22Rv1 (cell line): ENCODE measurements around the gene FGD1.

Source experiments
- H3K27ac ChIP-seq: fragments of 450-650 bp; 2 replicates; pipeline ENCODE4 v1.5.1; 2017
- ZFX ChIP-seq: fragments of 450-650 bp; IDR thresholded peaks from 2 replicates; pipeline ENCODE4 v1.6.1; 2017; ENCODE audit warnings: antibody characterized with exemption, borderline replicate concordance
- TF ChIP-seq, protein P1 (sequence below): fragments of 450-650 bp; IDR thresholded peaks from 2 replicates; pipeline ENCODE4 v1.5.1; 2017; ENCODE audit warnings: mild to moderate bottlenecking

Gene FGD1

DNA sequence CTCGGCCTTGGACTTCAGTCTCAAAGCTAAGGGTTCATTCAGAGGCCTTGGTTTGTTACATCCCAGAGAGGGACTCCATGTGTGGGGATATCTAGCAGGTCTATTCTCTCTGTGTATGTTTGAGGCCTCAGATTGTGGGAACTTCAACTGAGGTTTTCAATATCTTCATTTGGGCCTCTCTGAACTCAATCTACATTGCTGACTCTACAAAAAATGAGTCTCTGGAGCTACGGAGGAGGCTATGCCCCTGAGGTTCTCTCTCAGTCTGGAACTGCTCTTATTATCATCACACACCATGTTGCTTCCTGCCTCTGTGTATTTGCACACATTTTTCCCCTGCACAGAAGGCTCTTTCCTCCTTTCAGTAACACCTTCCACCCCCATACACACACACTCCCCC, 60.9 kb downstream of the FGD1 start:
- no peak for TF ChIP-seq ZFX
- TF ChIP-seq, protein P1, sequence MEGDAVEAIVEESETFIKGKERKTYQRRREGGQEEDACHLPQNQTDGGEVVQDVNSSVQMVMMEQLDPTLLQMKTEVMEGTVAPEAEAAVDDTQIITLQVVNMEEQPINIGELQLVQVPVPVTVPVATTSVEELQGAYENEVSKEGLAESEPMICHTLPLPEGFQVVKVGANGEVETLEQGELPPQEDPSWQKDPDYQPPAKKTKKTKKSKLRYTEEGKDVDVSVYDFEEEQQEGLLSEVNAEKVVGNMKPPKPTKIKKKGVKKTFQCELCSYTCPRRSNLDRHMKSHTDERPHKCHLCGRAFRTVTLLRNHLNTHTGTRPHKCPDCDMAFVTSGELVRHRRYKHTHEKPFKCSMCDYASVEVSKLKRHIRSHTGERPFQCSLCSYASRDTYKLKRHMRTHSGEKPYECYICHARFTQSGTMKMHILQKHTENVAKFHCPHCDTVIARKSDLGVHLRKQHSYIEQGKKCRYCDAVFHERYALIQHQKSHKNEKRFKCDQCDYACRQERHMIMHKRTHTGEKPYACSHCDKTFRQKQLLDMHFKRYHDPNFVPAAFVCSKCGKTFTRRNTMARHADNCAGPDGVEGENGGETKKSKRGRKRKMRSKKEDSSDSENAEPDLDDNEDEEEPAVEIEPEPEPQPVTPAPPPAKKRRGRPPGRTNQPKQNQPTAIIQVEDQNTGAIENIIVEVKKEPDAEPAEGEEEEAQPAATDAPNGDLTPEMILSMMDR: no peak

DNA sequence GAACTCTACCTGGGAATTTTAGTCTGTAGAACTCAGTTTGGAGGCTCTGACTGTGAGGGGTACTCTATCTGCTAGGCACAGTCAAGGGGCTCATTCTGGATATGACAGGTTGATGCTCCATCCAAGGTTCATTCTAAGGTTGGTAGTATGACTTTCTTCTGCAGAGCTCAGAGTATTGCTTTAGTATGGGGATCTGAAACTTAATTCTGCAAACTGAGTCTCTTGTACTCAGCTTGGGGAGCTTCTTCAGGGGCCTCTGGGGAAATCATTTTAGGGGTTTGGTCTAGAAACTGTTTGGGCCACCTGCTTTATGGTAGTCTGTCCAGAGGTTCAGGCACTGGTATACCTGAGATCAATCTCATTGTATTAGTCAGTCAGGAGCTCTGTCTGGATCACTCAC, 65.5 kb downstream of the FGD1 start:
- H3K27ac ChIP-seq: no peak overlapping the region
- no peak for TF ChIP-seq ZFX
- TF ChIP-seq, protein P1: no peak

More for the DNA sequence above, 60.9 kb downstream of the FGD1 start:
- H3K27ac ChIP-seq: no peak overlapping the region

DNA sequence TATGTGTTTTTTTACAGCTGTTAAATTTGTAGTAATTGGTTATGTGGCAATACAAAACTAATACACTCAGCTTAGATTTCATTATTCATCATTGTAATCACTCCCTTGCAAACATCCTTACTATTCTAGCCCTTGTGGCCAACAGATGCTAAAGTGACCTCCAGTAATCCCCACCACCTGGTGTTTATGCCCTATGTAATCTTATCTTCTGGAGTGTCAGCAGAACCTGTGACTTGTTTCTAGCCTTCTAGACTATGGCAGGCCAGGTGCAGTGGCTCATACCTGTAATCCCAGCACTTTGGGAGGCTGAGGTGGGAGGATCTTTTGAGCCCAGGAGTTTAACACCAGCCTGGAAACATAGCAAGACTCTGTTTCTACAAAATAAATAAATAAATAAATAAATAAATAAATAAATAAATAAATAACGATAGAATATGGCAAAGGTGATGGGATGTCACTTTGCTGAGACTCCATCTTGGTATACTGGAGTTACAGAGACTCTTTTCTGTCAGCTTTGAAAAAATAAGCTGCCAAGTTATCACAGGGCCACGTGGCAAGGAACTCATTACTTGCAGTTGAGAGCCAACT, 68.1 kb downstream of the FGD1 start:
- TF ChIP-seq, protein P1: no peak

DNA sequence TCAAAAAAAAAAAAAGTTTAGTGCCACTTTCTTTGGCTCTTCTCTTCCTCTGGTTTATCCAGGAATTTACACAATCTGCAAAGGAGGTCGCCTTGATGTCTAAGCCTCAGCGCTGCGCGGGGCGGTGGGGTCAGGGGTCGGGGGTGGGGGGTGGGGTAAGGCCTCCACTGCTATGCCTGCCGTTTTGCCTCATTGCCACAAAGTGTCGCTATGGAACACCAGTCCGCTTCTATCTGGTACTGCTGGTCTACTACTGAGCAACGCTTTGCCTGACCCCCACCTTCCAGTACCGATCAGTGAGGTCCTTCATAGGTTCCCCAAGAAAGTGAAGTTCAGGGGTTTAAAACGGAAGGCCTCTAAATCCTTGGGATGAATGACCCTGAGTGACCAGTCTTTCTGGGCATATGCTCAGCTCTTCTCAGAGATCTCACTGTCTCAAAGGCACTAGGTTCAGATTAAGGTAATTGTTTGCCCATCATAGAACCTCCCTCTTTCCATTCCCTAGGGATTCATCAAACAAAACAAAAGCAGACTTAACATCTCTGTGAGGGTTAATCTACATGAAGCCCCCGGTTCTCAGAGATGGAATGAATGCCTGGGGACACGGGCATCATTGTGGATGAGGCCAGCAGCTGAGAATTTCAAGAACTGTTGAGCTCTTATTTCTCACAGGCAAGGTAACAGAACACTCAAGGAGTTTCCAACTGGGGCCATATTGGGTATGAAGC, 72.7 kb downstream of the FGD1 start:
- TF ChIP-seq ZFX: no peak
- TF ChIP-seq, protein P1: no peak

More for the DNA sequence above, 68.1 kb downstream of the FGD1 start:
- H3K27ac ChIP-seq: no peak overlapping the region

DNA sequence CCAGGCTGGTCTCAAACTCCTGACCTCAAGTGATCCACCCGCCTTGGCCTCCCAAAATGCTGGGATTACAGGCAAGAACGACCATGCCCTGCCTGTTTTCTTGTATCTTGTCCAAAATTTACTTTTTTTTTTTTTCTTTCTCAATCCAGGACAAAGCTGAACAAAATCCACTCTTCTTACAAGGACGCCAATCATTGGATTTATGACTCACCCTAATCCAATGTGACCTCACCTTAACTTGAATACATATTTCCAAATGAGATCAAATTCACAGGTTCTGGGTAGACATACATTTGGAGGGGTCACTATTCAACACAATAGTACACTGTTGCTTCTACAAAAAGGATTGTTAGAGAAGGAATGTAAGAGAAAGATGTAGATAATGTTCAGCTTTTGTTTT, 73.9 kb downstream of the FGD1 start:
- no peak overlapping the region for H3K27ac ChIP-seq
- no peak for TF ChIP-seq ZFX
- TF ChIP-seq, protein P1: no peak

More for the DNA sequence above, 72.7 kb downstream of the FGD1 start:
- H3K27ac ChIP-seq: no peak overlapping the region

DNA sequence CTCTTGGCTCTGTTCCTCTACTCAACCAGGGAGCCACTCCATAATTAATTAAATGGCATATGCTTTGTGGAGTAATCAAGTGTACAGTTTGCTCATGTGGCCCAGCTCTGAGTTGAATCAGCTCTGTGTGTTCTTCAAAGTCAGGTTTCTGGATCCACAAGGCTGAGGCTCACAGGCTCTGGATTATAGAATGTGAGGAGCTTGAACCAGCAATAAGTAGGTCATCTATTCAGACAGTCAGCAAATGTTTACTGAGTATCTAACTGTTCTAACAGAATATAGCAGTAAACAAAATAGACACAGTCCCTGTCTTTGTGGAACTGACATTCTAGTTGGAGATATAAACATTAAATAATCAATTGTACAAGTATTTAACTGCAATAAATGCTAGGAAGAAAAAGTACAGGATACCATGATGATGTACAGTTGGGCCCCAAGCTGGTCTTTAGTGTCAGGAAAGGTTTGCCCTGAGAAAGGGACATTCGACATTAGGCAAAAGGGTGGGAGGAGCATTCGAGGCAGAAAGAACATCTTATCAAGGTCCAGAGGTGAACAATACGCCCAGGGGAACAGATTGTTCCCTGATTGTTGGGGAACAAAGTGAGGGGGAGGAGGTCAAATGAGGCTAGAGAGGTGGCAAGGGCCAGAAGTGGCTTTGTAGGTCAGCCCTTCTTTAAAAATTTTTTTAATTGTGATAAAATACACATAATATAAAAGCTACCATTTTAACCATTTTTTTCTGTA, 76.3 kb downstream of the FGD1 start:
- no peak overlapping the region for H3K27ac ChIP-seq
- TF ChIP-seq, protein P1: no peak
- no peak for TF ChIP-seq ZFX

DNA sequence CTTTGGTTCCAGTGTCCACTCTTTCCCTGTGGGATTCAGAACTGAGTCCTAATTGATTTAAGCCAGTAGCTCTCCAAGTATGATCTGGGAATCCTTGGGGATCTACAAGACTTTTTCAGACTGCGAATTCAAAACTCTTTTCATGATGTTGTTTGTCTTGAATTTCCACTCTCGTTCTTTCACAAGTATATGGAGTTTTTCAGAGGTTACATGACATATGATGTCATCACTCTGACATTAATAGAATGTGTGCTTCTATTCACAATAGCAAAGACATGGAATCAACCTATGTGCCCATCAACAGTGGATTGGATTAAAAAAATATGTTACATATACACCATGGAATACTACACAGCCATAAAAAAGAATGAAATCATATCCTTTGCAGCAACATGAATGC, 79.1 kb downstream of the FGD1 start:
- no peak overlapping the region for H3K27ac ChIP-seq
- no peak for TF ChIP-seq ZFX
- TF ChIP-seq, protein P1: no peak
